Pancreas (tissue), 10 donors: ENCODE results near the gene HMGB1. TPM values are rescaled to one million over a fixed set of nuclear protein-coding genes. Genes with fewer than 3 reads are reported as not detected.
A peak's percentile ranks its signal among the peaks of the same experiment; 100 is the strongest.
"Not testable (repeated sequence)": the region's sequence is repeated elsewhere in the genome, so short reads cannot be mapped to it uniquely, and the experiment has no call there.

Experiments
- ATAC-seq, 4 donors: fragments of 200-7000 bp; cut with Tn5 transposase; one replicate each; pipeline versions ENCODE4 v1.8.0 to v1.9.1; 2020; ENCODE audit warnings: mild to moderate bottlenecking in 4 of 4, moderate library complexity in 4 of 4
- DNase-seq, 6 donors: peaks; one replicate each; pipeline ENCODE4 v3.0.0-alpha.2; 2020
- FAIRE-seq: peaks from 2 replicates; lab custom pipeline; 2012; peaks lifted over from hg19 to GRCh38; lab: Jason Lieb, UNC
- H3K27ac ChIP-seq, 4 donors: fragments of 200-600 bp; sonication (generic); 1 replicate in 3 of 4; 2 replicates in 1 of 4; pipeline versions ENCODE4 v1.5.0 to v1.8.0; 2020
- H3K27me3 ChIP-seq, 4 donors: fragments of 200-600 bp; one replicate each; pipeline ENCODE4 v1.8.0; 2021
- H3K36me3 ChIP-seq, 3 donors: fragments of 200-600 bp; sonication (generic) in 1 of 3; one replicate each; pipeline versions ENCODE4 v1.5.0 to v1.8.0; 2020 to 2021
- H3K4me1 ChIP-seq, 3 donors: fragments of 200-600 bp; one replicate each; pipeline ENCODE4 v1.8.0; 2021
- H3K4me3 ChIP-seq, 4 donors: fragments of 200-600 bp; sonication (generic) in 2 of 4; one replicate each; pipeline versions ENCODE4 v1.5.0 to v1.8.0; 2020 to 2021
- H3K9me3 ChIP-seq, 4 donors: fragments of 200-600 bp; one replicate each; pipeline ENCODE4 v1.8.0; 2021
- WGBS, 2 donors: extraction: QIAGEN DNeasy Blood & Tissue Kit; methylation state at CpG; one replicate each; pipeline ENCODE4 v1.1.7; 2013; 5-methylcytosine and 5-hydroxymethylcytosine counted together
- intact Hi-C, 3 donors: fragments of 100-400 bp; cut with DNase I; formaldehyde crosslinking; loops; one replicate each; pipeline versions ENCODE4 v1.11.1 to v1.14.2; 2022
- polyA plus RNA-seq, 2 donors: library from polyadenylated mRNA; stranded (reverse); fragments of 200-250 nt; gene quantifications; one replicate each; pipeline ENCODE4 v1.2.3, GENCODE V29; 2013
- total RNA-seq, 6 donors: library from RNA; stranded (reverse); fragmentation: NEBNext Ultra II Directional in 4 of 6; extraction: Animal tissue kit (Norgen Biotek cat#: 25700) in 4 of 6; gene quantifications; one replicate each; pipeline versions ENCODE4 v1.2.1 to v1.2.4, GENCODE V29; 2021 to 2023
- TF ChIP-seq, protein P1 (sequence below), 4 donors: fragments of 200-600 bp; sonication (generic) in 3 of 4; IDR thresholded peaks; one replicate each; pipeline versions ENCODE4 v1.5.0 to v1.8.0; 2021; ENCODE audit warnings: antibody characterized with exemption in 4 of 4
- donor health status: healthy with polysubstance abuse.
- donor health status: DM: no; HTN: no; CAD: no; lungs with moderate emphysema.
- donor health status: DM: no; HTN: no; CAD: no.
- donor health status: control.
- donor health status: control.
- donor health status: Bipolar disorder and iron deficiency.
- donor health status: DM: yes; HTN: yes; CAD: no.
- donor health status: DM: no; HTN: no; CAD: no.
- donor health status: DM: no; HTN: no; CAD: no.
- donor health status: DM: yes; HTN: yes; CAD: no.

Gene HMGB1
- total and polyA plus RNA-seq, 8 donors, result 53.5 to 196 (median 97.5) TPM

DNA sequence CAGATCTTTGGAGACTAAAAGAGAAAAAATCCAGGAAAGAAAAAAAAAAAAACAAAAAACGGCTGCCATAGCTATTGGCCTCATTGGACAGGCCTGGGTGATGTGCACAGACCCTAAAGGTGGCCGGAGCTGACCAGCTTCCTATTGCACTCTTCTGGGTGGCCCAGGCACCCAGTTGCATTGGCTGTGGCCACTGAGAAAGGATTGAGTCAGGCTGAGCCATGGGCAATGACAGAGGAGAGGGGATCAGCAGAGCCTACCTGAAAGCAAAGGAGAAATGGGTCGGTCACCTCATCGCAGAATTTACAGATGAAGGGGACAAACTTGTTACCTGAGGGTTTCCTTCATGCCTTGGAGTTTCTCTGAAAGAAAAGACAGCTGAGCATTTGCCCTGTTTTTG lies 17.3 kb downstream of the HMGB1 start:
- TF ChIP-seq, protein P1, sequence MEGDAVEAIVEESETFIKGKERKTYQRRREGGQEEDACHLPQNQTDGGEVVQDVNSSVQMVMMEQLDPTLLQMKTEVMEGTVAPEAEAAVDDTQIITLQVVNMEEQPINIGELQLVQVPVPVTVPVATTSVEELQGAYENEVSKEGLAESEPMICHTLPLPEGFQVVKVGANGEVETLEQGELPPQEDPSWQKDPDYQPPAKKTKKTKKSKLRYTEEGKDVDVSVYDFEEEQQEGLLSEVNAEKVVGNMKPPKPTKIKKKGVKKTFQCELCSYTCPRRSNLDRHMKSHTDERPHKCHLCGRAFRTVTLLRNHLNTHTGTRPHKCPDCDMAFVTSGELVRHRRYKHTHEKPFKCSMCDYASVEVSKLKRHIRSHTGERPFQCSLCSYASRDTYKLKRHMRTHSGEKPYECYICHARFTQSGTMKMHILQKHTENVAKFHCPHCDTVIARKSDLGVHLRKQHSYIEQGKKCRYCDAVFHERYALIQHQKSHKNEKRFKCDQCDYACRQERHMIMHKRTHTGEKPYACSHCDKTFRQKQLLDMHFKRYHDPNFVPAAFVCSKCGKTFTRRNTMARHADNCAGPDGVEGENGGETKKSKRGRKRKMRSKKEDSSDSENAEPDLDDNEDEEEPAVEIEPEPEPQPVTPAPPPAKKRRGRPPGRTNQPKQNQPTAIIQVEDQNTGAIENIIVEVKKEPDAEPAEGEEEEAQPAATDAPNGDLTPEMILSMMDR (IDR thresholded peaks at IDR 0.05), result no peak
- Histone ChIP-seq H3K9me3 (no peaks in the 10 kb centered on the region), H3K36me3 (no peaks in the 10 kb centered on the region), H3K4me3 (no peak overlapping the region), H3K4me1 (no peaks in the 10 kb centered on the region), H3K27ac (no peak overlapping the region), H3K27me3 (no peaks in the 10 kb centered on the region)
- FAIRE-seq (no peak), ATAC-seq (no peak), DNase-seq (no peak)
- intact Hi-C loops, result no loop called here
- 87 to 88% methylated on average over 4 of the region's 4 CpGs for WGBS, 2 donors

DNA sequence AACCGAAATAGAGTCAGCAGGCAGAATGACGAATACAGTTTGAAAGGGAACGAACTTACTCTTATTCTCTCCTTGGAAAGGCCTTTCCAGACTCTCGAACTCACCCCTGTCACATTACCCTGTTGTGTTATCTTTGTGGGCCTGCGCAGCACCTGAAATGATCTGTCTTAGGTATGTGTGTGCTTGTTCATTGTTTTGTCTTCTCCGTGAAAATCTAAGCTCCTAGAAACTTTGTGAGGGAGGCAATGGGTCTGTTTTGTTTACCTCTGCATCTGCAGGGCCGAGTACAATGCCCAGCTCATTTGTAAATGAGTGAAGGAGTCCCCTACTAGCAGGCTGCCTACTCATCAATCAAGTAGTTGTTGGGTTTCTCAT lies 19.6 kb downstream of the HMGB1 start:
- Histone ChIP-seq H3K27me3 (no peaks in the 10 kb centered on the region), H3K9me3 (no peaks in the 10 kb centered on the region), H3K4me1 (no peaks in the 10 kb centered on the region), H3K36me3 (no peaks in the 10 kb centered on the region), H3K27ac (peak overlapping the region; percentile 37 to 72 (median 60)), H3K4me3 (peak overlapping the region in 2 of 4 donors; percentile 27 to 30)
- WGBS, 2 donors, result 32 to 35% methylated on average over 7 of the region's 7 CpGs
- FAIRE-seq (no peak), ATAC-seq (no peak), DNase-seq (no peak)
- intact Hi-C loops, result no loop called here
- TF ChIP-seq, protein P1 (IDR thresholded peaks at IDR 0.05), result no peak

DNA sequence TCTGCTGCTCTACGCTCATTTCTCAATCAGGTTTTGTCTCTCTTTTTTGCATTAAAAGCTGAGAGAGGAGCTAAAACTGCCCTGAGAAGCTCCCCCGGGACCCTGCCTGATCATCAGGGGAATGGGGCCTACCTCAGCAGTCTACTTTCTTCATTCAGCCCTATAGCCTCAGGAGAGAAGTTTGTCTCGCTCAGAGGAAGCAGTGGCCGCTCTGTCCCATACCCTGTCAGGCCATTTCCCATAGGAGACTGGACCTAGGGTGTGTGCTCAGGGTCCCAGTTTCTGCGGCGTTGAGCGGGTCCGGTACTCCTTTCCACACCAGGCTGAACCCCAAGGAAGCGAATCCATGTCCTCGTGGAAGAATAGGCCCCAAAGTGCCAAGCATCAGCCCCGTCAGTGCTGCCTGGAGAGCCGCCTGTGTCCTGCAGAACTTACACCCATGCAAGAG lies 21.8 kb downstream of the HMGB1 start:
- H3K4me3 ChIP-seq, result no peak overlapping the region
- intact Hi-C loops, result no loop called here
- DNase-seq (no peak), ATAC-seq (no peak), FAIRE-seq (no peak)
- no peaks in the 10 kb centered on the region for H3K4me1 ChIP-seq
- H3K27me3 ChIP-seq, result no peaks in the 10 kb centered on the region
- no peaks in the 10 kb centered on the region for H3K9me3 ChIP-seq
- H3K27ac ChIP-seq, result no peak overlapping the region
- TF ChIP-seq, protein P1 (IDR thresholded peaks at IDR 0.05), result no peak
- no peaks in the 10 kb centered on the region for H3K36me3 ChIP-seq
- WGBS, 2 donors, result 95 to 97% methylated on average over 12 of the region's 12 CpGs

DNA sequence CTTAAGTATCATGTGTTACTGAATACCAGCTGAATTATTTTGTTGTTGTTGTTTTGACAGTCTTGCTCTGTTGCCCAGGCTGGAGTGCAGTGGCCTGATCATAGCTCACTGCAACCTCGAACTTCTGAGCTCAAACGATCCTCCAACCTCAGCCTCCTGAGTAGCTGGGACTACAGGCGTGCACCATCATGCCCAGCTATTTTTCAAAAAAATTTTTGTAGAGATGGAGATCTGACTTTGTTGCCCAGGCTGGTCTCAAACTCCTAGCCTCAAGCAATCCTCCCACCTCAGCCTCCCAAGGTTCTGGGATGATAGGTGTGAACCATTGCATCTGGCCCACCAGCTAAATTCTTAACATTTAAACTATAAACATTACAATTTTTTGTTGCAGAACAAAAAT lies 22.2 kb downstream of the HMGB1 start:
- H3K4me1 ChIP-seq, H3K4me3 ChIP-seq, H3K36me3 ChIP-seq, intact Hi-C loops, H3K9me3 ChIP-seq, DNase-seq, FAIRE-seq, H3K27me3 ChIP-seq, ATAC-seq, H3K27ac ChIP-seq: not testable (repeated sequence)
- WGBS, 2 donors, result 88 to 96% methylated on average over 3 of the region's 3 CpGs

DNA sequence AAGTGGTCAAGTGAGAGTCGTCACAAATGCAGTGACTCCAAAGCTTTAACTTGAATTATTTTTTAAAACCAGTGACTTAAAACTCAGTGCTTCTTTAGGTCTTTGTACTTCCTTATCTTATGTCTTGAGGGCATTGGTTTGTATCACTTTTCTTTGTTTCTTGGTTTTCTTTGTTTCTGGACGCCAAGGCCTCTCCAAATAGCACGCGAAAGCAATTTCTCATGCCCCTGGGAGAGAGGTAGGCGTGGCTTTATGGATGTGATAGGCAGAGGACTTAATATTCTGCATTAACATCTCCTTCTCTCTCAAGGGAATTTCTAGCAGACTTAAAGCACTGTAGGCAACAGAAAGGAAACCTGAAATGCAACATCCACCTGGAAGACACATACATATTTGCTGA lies 22.8 kb downstream of the HMGB1 start:
- Histone ChIP-seq H3K4me3 (no peak overlapping the region), H3K9me3 (no peaks in the 10 kb centered on the region), H3K4me1 (no peaks in the 10 kb centered on the region), H3K27ac (no peak overlapping the region), H3K36me3 (no peaks in the 10 kb centered on the region), H3K27me3 (no peaks in the 10 kb centered on the region)
- TF ChIP-seq, protein P1 (IDR thresholded peaks at IDR 0.05), result no peak
- WGBS, 2 donors, result 70 to 89% methylated on average over 5 of the region's 5 CpGs
- intact Hi-C loops, result no loop called here
- FAIRE-seq, result no peak
- no peak for DNase-seq
- ATAC-seq, result no peak
